Parathyroid adenoma (tissue), 2 donors: ENCODE data around the gene RAPGEF2.

Experiments used
- H2AFZ ChIP-seq: fragments of 300-600 bp; sonication (generic); one replicate; pipeline ENCODE4 v1.7.0; 2017; ENCODE audit warnings: antibody characterized with exemption, mild to moderate bottlenecking
- H3K27ac ChIP-seq: fragments of 300-600 bp; sonication (generic); one replicate; pipeline ENCODE4 v1.7.0; 2017
- H3K27me3 ChIP-seq: fragments of 300-600 bp; sonication (generic); one replicate; pipeline ENCODE4 v1.7.0; 2017; ENCODE audit warnings: low read length; ENCODE audit not compliant: control insufficient read depth, insufficient read depth
- H3K36me3 ChIP-seq: fragments of 300-600 bp; sonication (generic); one replicate; pipeline ENCODE4 v1.7.0; 2017; ENCODE audit warnings: low read length; ENCODE audit not compliant: control insufficient read depth, insufficient read depth
- H3K4me1 ChIP-seq: fragments of 300-600 bp; sonication (generic); one replicate; pipeline ENCODE4 v1.7.0; 2017; ENCODE audit warnings: control low read depth
- H3K4me2 ChIP-seq: fragments of 300-600 bp; sonication (generic); one replicate; pipeline ENCODE4 v1.7.0; 2017; ENCODE audit warnings: low read length
- H3K4me3 ChIP-seq: fragments of 300-600 bp; sonication (generic); one replicate; pipeline ENCODE4 v1.7.0; 2017; ENCODE audit warnings: low read depth, low read length
- H3K79me2 ChIP-seq: fragments of 300-600 bp; sonication (generic); one replicate; pipeline ENCODE4 v1.7.0; 2017; ENCODE audit warnings: control low read depth
- H3K9ac ChIP-seq: fragments of 300-600 bp; sonication (generic); one replicate; pipeline ENCODE4 v1.7.0; 2017; ENCODE audit warnings: mild to moderate bottlenecking
- H3K9me3 ChIP-seq: fragments of 300-600 bp; sonication (generic); one replicate; pipeline ENCODE4 v1.7.0; 2017; ENCODE audit warnings: low read length; ENCODE audit not compliant: control insufficient read depth
- TF ChIP-seq, protein P1 (sequence below): fragments of 300-600 bp; sonication (generic); IDR thresholded peaks from one replicate; pipeline ENCODE4 v1.7.0; 2017; ENCODE audit warnings: antibody characterized with exemption, mild to moderate bottlenecking
- donor health status: primary hyperparathyroidism.

RAPGEF2 gene

DNA sequence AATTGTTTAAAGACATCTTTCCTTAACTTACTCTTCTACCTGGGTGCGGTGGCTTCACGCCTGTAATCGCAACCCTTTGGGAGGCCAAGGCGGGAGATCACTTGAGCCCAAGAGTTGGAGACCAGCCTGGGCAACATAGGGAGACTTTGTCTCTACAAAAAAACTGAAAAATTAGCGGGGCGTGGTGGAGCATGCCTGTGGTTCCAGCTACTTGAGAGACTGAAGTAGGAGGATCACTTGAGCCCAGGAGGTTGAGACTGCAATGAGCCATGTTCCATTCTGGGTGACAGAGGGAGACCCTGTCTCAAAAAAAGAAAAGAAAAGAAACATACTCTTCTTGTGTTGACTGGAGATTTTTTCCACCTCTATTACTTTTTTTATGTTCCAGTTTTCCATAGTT is 181.9 kb downstream of the RAPGEF2 start:
- Histone ChIP-seq H3K9ac (no peak overlapping the region), H3K4me3 (no peak overlapping the region), H3K79me2 (no peaks in the 10 kb centered on the region), H2AFZ (no peak overlapping the region), H3K27me3 (no peaks in the 10 kb centered on the region), H3K27ac (no peak overlapping the region), H3K36me3 (no peaks in the 10 kb centered on the region), H3K4me1 (no peaks in the 10 kb centered on the region), H3K9me3 (no peaks in the 10 kb centered on the region), H3K4me2 (no peak overlapping the region)
- TF ChIP-seq, protein P1, sequence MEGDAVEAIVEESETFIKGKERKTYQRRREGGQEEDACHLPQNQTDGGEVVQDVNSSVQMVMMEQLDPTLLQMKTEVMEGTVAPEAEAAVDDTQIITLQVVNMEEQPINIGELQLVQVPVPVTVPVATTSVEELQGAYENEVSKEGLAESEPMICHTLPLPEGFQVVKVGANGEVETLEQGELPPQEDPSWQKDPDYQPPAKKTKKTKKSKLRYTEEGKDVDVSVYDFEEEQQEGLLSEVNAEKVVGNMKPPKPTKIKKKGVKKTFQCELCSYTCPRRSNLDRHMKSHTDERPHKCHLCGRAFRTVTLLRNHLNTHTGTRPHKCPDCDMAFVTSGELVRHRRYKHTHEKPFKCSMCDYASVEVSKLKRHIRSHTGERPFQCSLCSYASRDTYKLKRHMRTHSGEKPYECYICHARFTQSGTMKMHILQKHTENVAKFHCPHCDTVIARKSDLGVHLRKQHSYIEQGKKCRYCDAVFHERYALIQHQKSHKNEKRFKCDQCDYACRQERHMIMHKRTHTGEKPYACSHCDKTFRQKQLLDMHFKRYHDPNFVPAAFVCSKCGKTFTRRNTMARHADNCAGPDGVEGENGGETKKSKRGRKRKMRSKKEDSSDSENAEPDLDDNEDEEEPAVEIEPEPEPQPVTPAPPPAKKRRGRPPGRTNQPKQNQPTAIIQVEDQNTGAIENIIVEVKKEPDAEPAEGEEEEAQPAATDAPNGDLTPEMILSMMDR: no peak

DNA sequence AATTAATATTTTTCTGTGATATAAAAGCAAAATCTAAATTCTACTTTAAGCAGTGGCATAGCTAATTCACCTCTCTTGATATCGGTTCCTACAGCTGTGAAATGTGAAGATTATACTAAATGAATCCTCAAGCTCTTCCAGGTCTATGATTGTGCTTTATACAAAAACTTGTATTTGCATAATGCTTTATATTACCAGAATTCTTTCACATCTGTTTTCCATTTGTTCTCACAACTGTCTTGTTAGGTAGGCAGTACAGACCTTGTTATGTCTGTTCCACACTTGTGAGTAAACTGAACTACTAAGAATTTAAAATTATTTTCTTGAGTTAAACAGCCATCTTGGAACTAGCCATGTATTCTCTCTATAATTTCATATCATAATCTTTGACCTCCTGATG is 184.9 kb downstream of the RAPGEF2 start:
- Histone ChIP-seq H3K9me3 (no peaks in the 10 kb centered on the region), H2AFZ (no peak overlapping the region), H3K27me3 (no peaks in the 10 kb centered on the region), H3K36me3 (no peaks in the 10 kb centered on the region), H3K9ac (no peak overlapping the region), H3K79me2 (peaks cover 2% of the 10 kb centered on the region), H3K27ac (no peak overlapping the region), H3K4me1 (no peaks in the 10 kb centered on the region), H3K4me3 (no peak overlapping the region), H3K4me2 (no peak overlapping the region)
- TF ChIP-seq, protein P1: no peak

DNA sequence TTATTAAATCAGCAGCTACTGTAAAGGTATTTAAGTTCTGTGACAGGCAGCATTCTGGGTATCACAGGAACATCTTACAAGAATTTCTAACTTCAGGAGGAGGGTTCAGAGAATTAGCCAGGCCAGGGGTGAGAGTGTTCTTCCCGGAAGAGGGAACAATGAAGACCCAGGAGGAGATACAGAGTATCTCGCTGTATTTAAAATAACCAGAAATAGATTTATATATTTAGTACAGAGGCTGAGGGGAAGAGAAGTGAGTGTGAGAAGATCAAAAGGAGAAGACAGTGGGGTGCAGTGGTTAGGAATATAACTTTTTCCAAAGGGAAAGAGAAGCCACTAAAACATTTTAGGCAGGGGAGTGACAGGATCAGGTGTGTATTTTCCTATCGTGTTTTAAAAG is 186.8 kb downstream of the RAPGEF2 start:
- Histone ChIP-seq H3K9ac (no peak overlapping the region), H3K27ac (no peak overlapping the region)

DNA sequence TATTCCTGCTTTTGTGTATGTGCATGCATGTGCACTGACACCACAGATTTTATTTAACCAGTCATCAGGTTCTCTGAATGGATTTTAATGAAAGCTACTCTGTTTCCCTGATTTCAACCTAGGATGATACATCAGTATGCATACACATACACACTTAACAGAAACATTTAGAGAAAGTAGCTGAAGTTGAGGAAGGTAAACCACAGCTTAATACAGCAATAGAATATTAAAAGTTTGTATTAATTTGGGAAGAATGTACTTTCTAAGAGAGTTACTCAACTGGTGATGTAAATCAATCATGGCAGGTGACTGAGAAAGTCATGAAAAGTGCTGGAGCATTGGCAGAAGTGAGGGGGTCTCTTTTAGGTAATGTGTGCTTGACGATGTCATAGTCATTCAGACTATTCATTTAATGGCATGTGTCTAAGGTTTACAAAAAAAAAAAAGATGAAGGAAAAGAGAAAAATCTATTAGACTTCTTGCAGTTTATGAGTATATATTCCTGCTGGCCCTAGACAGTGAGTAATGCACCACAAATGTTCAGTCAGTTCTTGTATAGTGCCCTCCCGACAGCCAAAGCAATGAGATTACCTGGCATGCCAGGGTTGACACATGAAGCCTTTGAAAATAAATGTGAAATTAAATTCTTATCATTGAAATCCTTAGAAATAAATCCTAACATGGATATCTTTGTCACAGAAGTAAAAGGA is 187.6 kb downstream of the RAPGEF2 start:
- peaks cover 2% of the 10 kb centered on the region for H3K79me2 ChIP-seq
- no peak overlapping the region for H3K4me3 ChIP-seq
- H3K4me1 ChIP-seq: no peaks in the 10 kb centered on the region
- no peak overlapping the region for H3K9ac ChIP-seq
- no peaks in the 10 kb centered on the region for H3K27me3 ChIP-seq
- no peak overlapping the region for H3K4me2 ChIP-seq
- no peaks in the 10 kb centered on the region for H3K9me3 ChIP-seq
- no peak overlapping the region for H3K27ac ChIP-seq
- no peak overlapping the region for H2AFZ ChIP-seq
- TF ChIP-seq, protein P1: no peak
- H3K36me3 ChIP-seq: no peaks in the 10 kb centered on the region

More for the DNA sequence above, 186.8 kb downstream of the RAPGEF2 start:
- H3K79me2 ChIP-seq: peaks cover 2% of the 10 kb centered on the region
- TF ChIP-seq, protein P1: no peak
- no peak overlapping the region for H2AFZ ChIP-seq
- H3K9me3 ChIP-seq: no peaks in the 10 kb centered on the region
- no peaks in the 10 kb centered on the region for H3K4me1 ChIP-seq
- no peak overlapping the region for H3K4me3 ChIP-seq
- H3K27me3 ChIP-seq: no peaks in the 10 kb centered on the region
- H3K36me3 ChIP-seq: no peaks in the 10 kb centered on the region
- no peak overlapping the region for H3K4me2 ChIP-seq

DNA sequence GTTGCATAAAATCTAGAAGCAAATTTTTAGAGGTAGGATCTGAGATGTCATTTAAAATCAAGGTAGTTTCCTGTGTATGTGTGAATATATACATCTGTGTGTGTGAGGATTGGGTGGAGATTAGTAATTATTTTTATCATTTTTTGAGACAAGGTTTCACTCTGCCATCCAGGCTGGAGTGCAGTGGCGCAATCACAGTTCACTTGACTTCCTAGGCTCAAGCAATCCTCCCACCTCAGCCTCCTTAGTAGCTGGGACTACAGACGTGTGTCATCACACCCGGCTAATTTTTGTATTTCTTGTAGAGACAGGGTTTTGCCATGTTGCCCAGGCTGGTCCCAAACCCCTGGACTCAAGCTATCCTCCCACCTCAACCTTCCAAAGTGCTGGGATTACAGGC is 188.3 kb downstream of the RAPGEF2 start:
- TF ChIP-seq, protein P1: no peak
- peaks cover 2% of the 10 kb centered on the region for H3K79me2 ChIP-seq
- H3K4me1 ChIP-seq: no peaks in the 10 kb centered on the region
- H3K4me2 ChIP-seq: no peak overlapping the region
- H3K4me3 ChIP-seq: no peak overlapping the region
- no peak overlapping the region for H2AFZ ChIP-seq
- H3K27me3 ChIP-seq: no peaks in the 10 kb centered on the region
- H3K9ac ChIP-seq: no peak overlapping the region
- no peaks in the 10 kb centered on the region for H3K36me3 ChIP-seq
- H3K27ac ChIP-seq: no peak overlapping the region
- no peaks in the 10 kb centered on the region for H3K9me3 ChIP-seq
